Head of caudate nucleus (tissue), 42 donors: ENCODE results near the gene B3GNT2.

Experiments
- DNase-seq, 42 donors: peaks; one replicate each; pipeline versions ENCODE4 v3.0.0 to v3.0.0-alpha.2; 2020 to 2021; ENCODE audit warnings: mixed read lengths in 7 of 42
- intact Hi-C: fragments of 100-400 bp; cut with DNase I; formaldehyde crosslinking; loops from one replicate; pipeline ENCODE4 v1.15.0; 2022

The B3GNT2 gene

GRCh38 chr2:62201307-62201706, 5.4 kb downstream of the B3GNT2 start:
- intact Hi-C loops: no loop called here
- DNase-seq: no peak

GRCh38 chr2:62202019-62202722, 6.3 kb downstream of the B3GNT2 start:
- no peak for DNase-seq
- intact Hi-C loops: no loop called here

- DNase-seq: no peak
- intact Hi-C loops: no loop called here
These were observed 6.8 kb downstream of the B3GNT2 start for GRCh38 chr2:62202729-62203128.

GRCh38 chr2:62203459-62203858, 7.5 kb downstream of the B3GNT2 start:
- intact Hi-C loops: no loop called here
- DNase-seq: peak in 1 of 42 donors; percentile 49

- intact Hi-C loops: no loop called here
- no peak for DNase-seq
These were observed 9.1 kb downstream of the B3GNT2 start for GRCh38 chr2:62204998-62205496.

GRCh38 chr2:62205554-62205953, 9.6 kb downstream of the B3GNT2 start:
- DNase-seq: peak in 8 of 42 donors; percentile 28 to 61 (median 42)
- intact Hi-C loops: no loop called here

- intact Hi-C loops: no loop called here
- DNase-seq: no peak
These were observed 10.1 kb downstream of the B3GNT2 start for GRCh38 chr2:62206024-62206423.

- intact Hi-C loops: no loop called here
- DNase-seq: peak in 16 of 42 donors; percentile 29 to 76 (median 48)
These were observed 11.6 kb downstream of the B3GNT2 start for GRCh38 chr2:62207491-62207890.

- intact Hi-C loops: no loop called here
- DNase-seq: peak in 1 of 42 donors; percentile 20
These were observed 12.3 kb downstream of the B3GNT2 start for GRCh38 chr2:62208074-62208757.

GRCh38 chr2:62208758-62209114, 12.8 kb downstream of the B3GNT2 start:
- intact Hi-C loops: no loop called here

GRCh38 chr2:62209427-62209991, 13.6 kb downstream of the B3GNT2 start:
- peak in 1 of 42 donors; percentile 21 for DNase-seq
- intact Hi-C loops: no loop called here

More at GRCh38 chr2:62208758-62209114, 12.8 kb downstream of the B3GNT2 start:
- DNase-seq: peak in 1 of 42 donors; percentile 27

GRCh38 chr2:62215306-62216064, 19.6 kb downstream of the B3GNT2 start:
- intact Hi-C loops: no loop called here
- no peak for DNase-seq

- DNase-seq: no peak
- intact Hi-C loops: no loop called here
These were observed 20.2 kb downstream of the B3GNT2 start for GRCh38 chr2:62216113-62216512.

GRCh38 chr2:62216616-62217015, 20.7 kb downstream of the B3GNT2 start:
- no peak for DNase-seq
- intact Hi-C loops: no loop called here

- no peak for DNase-seq
- intact Hi-C loops: no loop called here
These were observed 21.5 kb downstream of the B3GNT2 start for GRCh38 chr2:62217421-62217820.

- no peak for DNase-seq
- intact Hi-C loops: no loop called here
These were observed 22.1 kb downstream of the B3GNT2 start for GRCh38 chr2:62217970-62218369.

GRCh38 chr2:62219407-62220159, 23.7 kb downstream of the B3GNT2 start:
- DNase-seq: peak in 1 of 42 donors; percentile 12
- intact Hi-C loops: no loop called here

- intact Hi-C loops: no loop called here
- DNase-seq: no peak
These were observed 25.2 kb downstream of the B3GNT2 start for GRCh38 chr2:62221141-62221540.

GRCh38 chr2:62222171-62222570, 26.3 kb downstream of the B3GNT2 start:
- intact Hi-C loops: no loop called here
- peak in 1 of 42 donors; percentile 21 for DNase-seq
